ENCODE results near the gene MTMR12.
"Not testable (repeated sequence)": the region's sequence is repeated elsewhere in the genome, so short reads cannot be mapped to it uniquely, and the experiment has no call there.

MTMR12 gene

DNA sequence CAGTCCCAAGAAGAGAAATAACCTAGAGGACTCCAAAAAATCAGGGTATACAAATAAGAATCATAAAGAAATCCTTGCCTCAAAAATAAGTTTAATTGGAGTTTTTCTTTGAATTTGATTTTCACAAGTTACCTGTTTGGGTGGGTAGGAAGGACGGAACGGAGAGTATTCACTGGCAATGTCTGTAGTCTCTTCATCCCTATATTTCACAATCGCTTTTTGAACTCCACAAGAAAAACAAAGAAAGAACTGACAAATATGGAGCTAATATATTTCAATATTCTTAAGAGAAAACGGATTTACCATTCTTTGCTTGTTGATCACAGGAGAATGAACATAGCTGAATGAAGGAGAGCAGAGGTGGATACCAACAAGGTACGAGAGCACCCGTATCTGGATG lies 30.1 kb downstream of the MTMR12 start:
- H3K9me3 ChIP-seq (ENCODE audit: insufficient read depth, low read length, severe bottlenecking), result no peaks in the 10 kb centered on the region
- ATAC-seq (ENCODE audit: insufficient read depth, low read depth) (no peak), DNase-seq (no peak)
- H3K27me3 ChIP-seq (ENCODE audit: insufficient read depth, low read length, poor library complexity), result no peaks in the 10 kb centered on the region
- H4K20me1 ChIP-seq (ENCODE audit: insufficient read depth, low read length), result peaks cover 7% of the 10 kb centered on the region; the same call in 1 of the 2 replicates
- no peak for TF ChIP-seq CTCF (IDR thresholded peaks at IDR 0.05; ENCODE audit: borderline replicate concordance, extremely low read depth, low read length, poor library complexity, severe bottlenecking)
- TF ChIP-seq EZH2 (IDR thresholded peaks at IDR 0.05; ENCODE audit: borderline replicate concordance, low read depth, low read length, severe bottlenecking), result no peak
- peaks cover 30% of the 10 kb centered on the region; the same call in 1 of the 2 replicates for H3K79me2 ChIP-seq (ENCODE audit: insufficient read depth, low read length)
- H3K4me1 ChIP-seq (ENCODE audit: insufficient read depth, low read length), result no peaks in the 10 kb centered on the region
- H3K9ac ChIP-seq (ENCODE audit: low read depth, low read length), result no peak overlapping the region
- no peak overlapping the region for H3K27ac ChIP-seq (ENCODE audit: low read length)
- no peak overlapping the region for H3K4me3 ChIP-seq (ENCODE audit: low read depth in 1 of 2, low read length in 2 of 2)
- H3K4me2 ChIP-seq (ENCODE audit: insufficient read depth, low read length), result no peak overlapping the region
- peaks cover 9% of the 10 kb centered on the region for H3K36me3 ChIP-seq (ENCODE audit: insufficient read depth, low read length)
- no peak overlapping the region for H2AFZ ChIP-seq (ENCODE audit: low read depth, low read length)

DNA sequence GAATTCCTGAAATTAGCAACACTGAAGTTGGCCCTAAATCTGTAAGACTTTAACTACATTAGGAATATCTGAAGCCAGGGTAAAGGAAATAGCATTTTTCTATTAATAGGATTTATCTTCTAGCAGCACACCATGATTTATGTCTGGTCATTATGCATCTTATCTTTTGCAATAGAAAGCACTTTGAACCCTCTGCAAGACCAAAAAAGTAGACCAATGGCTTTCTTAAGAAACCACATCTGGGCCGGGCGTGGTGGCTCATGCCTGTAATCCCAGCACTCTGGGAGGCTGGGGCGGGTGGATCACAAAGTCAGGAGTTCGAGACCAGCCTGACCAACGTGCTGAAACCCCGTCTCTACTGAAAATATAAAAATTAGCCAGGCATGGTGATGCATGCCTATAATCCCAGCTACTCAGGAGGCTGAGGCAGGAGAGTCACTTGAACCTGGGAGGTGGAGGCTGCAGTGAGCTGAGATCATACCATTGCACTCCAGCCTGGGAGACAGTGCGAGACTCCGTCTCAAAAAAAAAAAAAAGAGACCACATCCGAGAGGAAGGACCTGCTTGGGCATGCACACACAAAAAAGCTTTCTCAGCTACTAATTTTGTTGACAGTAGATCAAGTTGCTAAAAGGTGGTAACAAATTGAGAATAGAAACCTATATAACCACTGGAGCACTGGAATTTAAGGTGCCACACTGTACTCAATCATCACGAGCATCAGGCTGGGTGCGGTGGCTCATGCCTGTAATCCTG lies 31.2 kb downstream of the MTMR12 start:
- not testable (repeated sequence) for H3K9me3 ChIP-seq (ENCODE audit: insufficient read depth, low read length, severe bottlenecking); H3K9ac ChIP-seq (ENCODE audit: low read depth, low read length); H3K27me3 ChIP-seq (ENCODE audit: insufficient read depth, low read length, poor library complexity); H4K20me1 ChIP-seq (ENCODE audit: insufficient read depth, low read length); H3K4me2 ChIP-seq (ENCODE audit: insufficient read depth, low read length); H2AFZ ChIP-seq (ENCODE audit: low read depth, low read length); H3K4me3 ChIP-seq (ENCODE audit: low read depth in 1 of 2, low read length in 2 of 2); DNase-seq; H3K27ac ChIP-seq (ENCODE audit: low read length); ATAC-seq (ENCODE audit: insufficient read depth, low read depth); H3K36me3 ChIP-seq (ENCODE audit: insufficient read depth, low read length); H3K4me1 ChIP-seq (ENCODE audit: insufficient read depth, low read length)
- H3K79me2 ChIP-seq (ENCODE audit: insufficient read depth, low read length), result peaks cover 22% of the 10 kb centered on the region; the same call in 1 of the 2 replicates

DNA sequence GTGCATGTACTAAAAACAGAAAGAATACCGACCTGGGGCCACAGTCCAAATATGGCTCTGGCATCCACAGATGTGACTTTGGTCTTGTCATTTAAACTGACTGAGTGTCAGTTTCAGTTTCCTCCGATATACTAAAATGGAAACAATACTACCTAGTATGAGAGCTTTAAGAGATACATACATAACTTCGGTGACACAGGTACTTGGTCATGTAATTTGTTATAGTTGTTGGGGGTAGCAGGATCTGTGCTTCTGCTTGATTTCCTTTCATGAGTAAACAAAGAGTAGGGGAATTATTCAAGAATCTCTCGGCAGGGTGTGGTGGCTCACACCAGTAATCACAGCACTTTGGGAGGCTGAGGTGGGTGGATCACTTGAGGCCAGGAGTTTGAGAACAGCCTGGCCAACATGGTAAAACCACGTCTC lies 32.1 kb downstream of the MTMR12 start:
- Histone ChIP-seq H3K4me1 (ENCODE audit: insufficient read depth, low read length) (no peaks in the 10 kb centered on the region), H3K4me3 (ENCODE audit: low read depth in 1 of 2, low read length in 2 of 2) (no peak overlapping the region), H3K27me3 (ENCODE audit: insufficient read depth, low read length, poor library complexity) (no peaks in the 10 kb centered on the region), H3K36me3 (ENCODE audit: insufficient read depth, low read length) (peaks cover 12% of the 10 kb centered on the region), H3K9ac (ENCODE audit: low read depth, low read length) (no peak overlapping the region), H4K20me1 (ENCODE audit: insufficient read depth, low read length) (peaks cover 4% of the 10 kb centered on the region; the same call in 1 of the 2 replicates), H3K4me2 (ENCODE audit: insufficient read depth, low read length) (no peak overlapping the region), H3K79me2 (ENCODE audit: insufficient read depth, low read length) (peaks cover 15% of the 10 kb centered on the region; the same call in 1 of the 2 replicates), H3K9me3 (ENCODE audit: insufficient read depth, low read length, severe bottlenecking) (no peaks in the 10 kb centered on the region), H3K27ac (ENCODE audit: low read length) (no peak overlapping the region), H2AFZ (ENCODE audit: low read depth, low read length) (no peak overlapping the region)
- DNase-seq, result no peak
- TF ChIP-seq EZH2 (IDR thresholded peaks at IDR 0.05; ENCODE audit: borderline replicate concordance, low read depth, low read length, severe bottlenecking) (no peak), CTCF (IDR thresholded peaks at IDR 0.05; ENCODE audit: borderline replicate concordance, extremely low read depth, low read length, poor library complexity, severe bottlenecking) (no peak)
- ATAC-seq (ENCODE audit: insufficient read depth, low read depth), result no peak

GRCh38 chr5:32279786-32280185 lies 33.0 kb downstream of the MTMR12 start:
- TF ChIP-seq CTCF (IDR thresholded peaks at IDR 0.05; ENCODE audit: borderline replicate concordance, extremely low read depth, low read length, poor library complexity, severe bottlenecking), result no peak
- no peak for TF ChIP-seq EZH2 (IDR thresholded peaks at IDR 0.05; ENCODE audit: borderline replicate concordance, low read depth, low read length, severe bottlenecking)
- Histone ChIP-seq H3K9me3 (ENCODE audit: insufficient read depth, low read length, severe bottlenecking) (no peaks in the 10 kb centered on the region), H2AFZ (ENCODE audit: low read depth, low read length) (no peak overlapping the region), H3K27me3 (ENCODE audit: insufficient read depth, low read length, poor library complexity) (no peaks in the 10 kb centered on the region), H4K20me1 (ENCODE audit: insufficient read depth, low read length) (peaks cover 4% of the 10 kb centered on the region; the same call in 1 of the 2 replicates), H3K79me2 (ENCODE audit: insufficient read depth, low read length) (peaks cover 12% of the 10 kb centered on the region; the same call in 1 of the 2 replicates), H3K36me3 (ENCODE audit: insufficient read depth, low read length) (peaks cover 14% of the 10 kb centered on the region), H3K4me2 (ENCODE audit: insufficient read depth, low read length) (no peak overlapping the region), H3K4me1 (ENCODE audit: insufficient read depth, low read length) (no peaks in the 10 kb centered on the region), H3K27ac (ENCODE audit: low read length) (no peak overlapping the region), H3K9ac (ENCODE audit: low read depth, low read length) (no peak overlapping the region), H3K4me3 (ENCODE audit: low read depth in 1 of 2, low read length in 2 of 2) (no peak overlapping the region)
- ATAC-seq (ENCODE audit: insufficient read depth, low read depth), result no peak
- DNase-seq, result no peak
